Activated CD4-positive, CD25-positive, alpha-beta regulatory T cell treated with anti-CD3 and anti-CD28 coated beads, Interleukin-2, amount 50 U/mL, for 24 hours (primary cell): ENCODE results near the gene PPP2R5E.

ENCODE experiments used
- ATAC-seq, 2 donors: fragments of 150-1000 bp; cut with Tn5 transposase; one replicate each; pipeline ENCODE4 v1.10.0; 2021; ENCODE audit warnings: mild to moderate bottlenecking in 1 of 2, moderate library complexity in 1 of 2

PPP2R5E gene

GRCh38 chr14:63367742-63368364, 175.3 kb downstream of the PPP2R5E start:
- no peak for ATAC-seq

- ATAC-seq = no peak
Measured at GRCh38 chr14:63362389-63362819, 180.8 kb downstream of the PPP2R5E start.

- ATAC-seq = no peak
Measured at GRCh38 chr14:63361790-63362189, 181.4 kb downstream of the PPP2R5E start.

GRCh38 chr14:63357841-63358240, 185.3 kb downstream of the PPP2R5E start:
- ATAC-seq = no peak

- no peak for ATAC-seq
Measured at GRCh38 chr14:63345826-63346225, 197.4 kb downstream of the PPP2R5E start.

GRCh38 chr14:63344336-63344735, 198.8 kb downstream of the PPP2R5E start:
- ATAC-seq = no peak

GRCh38 chr14:63343878-63344277, 199.3 kb downstream of the PPP2R5E start:
- ATAC-seq = no peak

- ATAC-seq = no peak
Measured at GRCh38 chr14:63342371-63342770, 200.8 kb downstream of the PPP2R5E start.

- ATAC-seq = no peak
Measured at GRCh38 chr14:63328787-63329737, 214.1 kb downstream of the PPP2R5E start.

- no peak for ATAC-seq
Measured at GRCh38 chr14:63326840-63327239, 216.3 kb downstream of the PPP2R5E start.

- ATAC-seq = no peak
Measured at GRCh38 chr14:63322897-63323573, 220.1 kb downstream of the PPP2R5E start.

- ATAC-seq = no peak
Measured at GRCh38 chr14:63322472-63322871, 220.7 kb downstream of the PPP2R5E start.
